Measurements from ENCODE around the gene BTBD9.

Gene BTBD9

DNA sequence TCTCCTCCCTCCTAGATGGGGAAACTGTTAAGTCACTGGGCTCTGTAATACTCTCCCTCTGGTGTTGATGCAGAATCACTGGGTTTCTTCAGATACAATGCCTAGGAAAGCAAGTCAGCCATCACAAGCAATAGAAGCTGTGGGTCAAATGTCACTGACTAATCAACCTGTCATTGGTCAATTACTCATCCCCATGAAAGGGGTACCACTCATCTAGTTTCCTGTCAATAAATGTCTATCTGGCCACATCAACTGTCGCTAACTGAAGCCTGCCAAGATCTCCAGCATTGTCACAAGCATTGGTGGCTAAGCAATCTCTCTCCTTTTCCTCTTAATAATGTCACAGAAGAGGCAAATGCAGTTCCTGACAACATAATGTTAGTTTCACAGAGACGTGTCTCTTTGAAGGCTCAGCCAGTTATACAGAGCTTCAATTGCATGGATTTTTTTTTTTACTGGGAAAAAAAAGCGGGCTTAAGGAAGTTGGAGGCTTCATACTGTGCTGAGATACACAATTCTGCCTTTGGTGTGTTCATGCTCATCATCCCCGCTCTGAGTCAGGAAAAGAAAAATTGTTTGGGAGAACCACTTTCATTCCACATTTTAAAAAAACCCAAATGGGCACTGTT is 355.9 kb downstream of the BTBD9 start:
- no peak for DNase-seq (ENCODE audit: low read depth)

DNA sequence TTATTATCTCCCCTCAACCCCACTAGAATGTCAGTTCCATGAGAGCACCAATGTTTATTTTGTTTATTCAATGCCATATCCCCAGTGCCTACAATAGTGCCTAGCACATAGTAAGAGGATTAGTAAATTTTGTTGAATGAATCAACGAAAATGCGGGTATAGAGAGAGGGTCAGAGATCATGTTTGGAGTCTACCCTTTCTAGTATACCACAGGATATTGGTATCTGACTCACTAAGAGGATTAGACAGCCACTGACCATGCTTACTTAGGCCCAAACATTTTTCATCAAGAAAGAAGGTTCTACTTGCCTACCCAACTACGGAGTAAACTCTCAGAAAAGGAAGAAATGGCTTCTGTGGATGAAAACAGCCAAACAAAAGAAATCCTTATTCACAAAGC is 356.8 kb downstream of the BTBD9 start:
- DNase-seq (ENCODE audit: low read depth): no peak

GRCh38 chr6:38281126-38281525 is 358.6 kb downstream of the BTBD9 start:
- no peak for DNase-seq (ENCODE audit: low read depth)

DNA sequence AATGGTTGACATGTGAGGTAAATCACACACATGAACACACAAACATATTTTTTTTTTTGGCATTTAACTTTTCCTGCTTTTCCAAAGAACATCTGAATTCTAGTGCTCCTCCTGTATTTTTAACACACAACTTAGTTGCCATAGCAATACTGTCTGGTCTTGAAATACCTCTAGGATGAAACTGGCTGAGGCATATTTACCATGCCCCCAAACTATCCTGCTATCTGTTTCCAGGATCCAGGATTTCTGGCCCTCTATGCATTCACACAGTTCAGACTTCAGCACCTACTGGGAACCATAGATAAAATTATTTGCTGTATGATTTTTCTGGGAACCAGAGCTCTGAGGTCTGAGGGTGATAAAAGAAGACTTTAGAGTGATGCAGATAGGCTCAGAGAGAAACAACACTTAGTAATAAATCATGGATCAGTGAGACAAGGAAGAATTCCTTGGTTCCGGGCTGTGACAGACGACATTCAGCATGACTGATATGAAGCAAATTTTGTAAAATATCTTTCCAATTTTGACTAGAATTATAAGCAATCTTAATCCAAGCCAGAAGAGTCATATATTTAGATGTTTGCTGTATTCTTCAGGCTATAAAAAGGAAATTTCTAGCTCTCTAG is 359.7 kb downstream of the BTBD9 start:
- DNase-seq (ENCODE audit: low read depth): no peak

- no peak for DNase-seq (ENCODE audit: low read depth)
Observed at GRCh38 chr6:38279423-38279822, 360.3 kb downstream of the BTBD9 start.

- DNase-seq (ENCODE audit: low read depth): no peak
Observed at GRCh38 chr6:38273325-38273724, 366.4 kb downstream of the BTBD9 start.

DNA sequence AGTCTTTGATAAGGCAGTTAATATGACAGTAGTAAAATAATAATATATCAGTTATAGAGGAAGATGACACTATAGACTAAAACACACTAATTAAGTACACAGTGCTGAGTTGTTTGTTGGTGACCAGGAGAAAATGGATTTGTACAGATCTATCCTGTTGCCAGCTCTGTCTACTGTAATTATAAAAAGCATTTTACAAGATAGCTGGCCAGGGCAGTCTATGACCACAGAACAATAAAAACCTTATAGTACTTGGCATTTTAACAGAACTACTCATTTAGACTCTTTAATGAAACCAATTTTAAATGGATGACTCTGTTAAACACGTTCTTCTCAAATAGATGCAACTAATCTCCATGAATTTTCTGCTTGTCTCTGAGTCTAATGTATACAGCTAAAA is 367.5 kb downstream of the BTBD9 start:
- DNase-seq (ENCODE audit: low read depth): no peak

DNA sequence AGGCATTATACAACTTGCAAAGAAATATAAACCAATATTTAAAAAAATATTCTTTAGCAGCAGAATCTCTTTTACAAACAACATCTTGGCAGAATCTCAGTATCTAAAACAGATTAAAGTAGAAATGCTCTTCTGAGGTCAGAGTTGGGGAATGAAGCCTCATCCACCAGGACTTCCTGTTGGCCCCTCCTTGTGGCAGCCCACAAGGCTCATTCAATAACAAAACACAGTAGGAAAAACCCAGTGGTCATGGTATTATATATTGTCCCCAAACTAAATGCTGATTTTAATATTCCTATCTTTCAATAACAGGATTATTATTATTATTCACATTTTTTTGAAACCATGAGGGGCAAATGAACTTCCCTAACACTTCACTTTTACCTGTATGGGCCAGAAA is 368.6 kb downstream of the BTBD9 start:
- no peak for DNase-seq (ENCODE audit: low read depth)

GRCh38 chr6:38270367-38270766 is 369.4 kb downstream of the BTBD9 start:
- DNase-seq (ENCODE audit: low read depth): no peak

GRCh38 chr6:38269461-38270172 is 370.1 kb downstream of the BTBD9 start:
- no peak for DNase-seq (ENCODE audit: low read depth)

DNA sequence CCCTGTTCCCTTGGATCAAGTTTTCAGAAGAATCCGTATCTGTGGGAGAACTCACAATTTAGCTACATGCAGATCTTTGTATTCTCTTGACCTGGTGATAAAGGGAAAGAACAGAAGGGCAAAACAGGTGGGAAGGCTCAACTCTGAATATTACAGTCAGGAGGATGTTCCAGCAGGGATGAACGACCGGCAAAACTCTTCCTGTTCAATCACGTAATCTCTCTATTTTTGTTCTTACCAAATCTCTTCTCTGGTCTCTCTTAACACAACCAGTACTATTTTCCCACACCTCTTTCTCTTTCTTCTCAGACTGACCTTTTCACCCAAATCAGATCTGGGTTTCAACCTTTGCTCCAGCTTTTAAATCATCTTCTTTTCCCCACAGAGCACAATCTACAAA is 371.4 kb downstream of the BTBD9 start:
- no peak for DNase-seq (ENCODE audit: low read depth)

DNA sequence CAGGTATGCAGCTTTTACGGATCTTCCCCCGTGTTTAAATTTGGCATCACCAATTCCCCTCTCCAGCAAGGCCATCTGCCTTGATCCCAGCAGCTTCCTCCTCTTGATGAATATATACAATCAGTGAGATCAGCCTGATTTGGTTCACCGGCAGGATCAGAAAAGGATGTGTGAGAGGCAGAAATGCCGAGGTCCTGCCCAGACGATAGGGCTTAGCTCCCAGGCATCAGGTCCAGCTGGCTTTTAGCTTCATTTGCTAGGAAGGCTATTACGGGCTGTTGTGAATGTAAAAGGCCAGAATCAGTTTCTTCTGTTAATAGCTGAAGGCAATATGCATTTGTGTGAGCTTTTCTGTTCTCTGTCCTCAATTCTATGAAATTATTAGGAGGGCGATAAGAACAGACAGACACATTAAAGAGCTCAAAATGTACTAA is 372.8 kb downstream of the BTBD9 start:
- no peak for DNase-seq (ENCODE audit: low read depth)

DNA sequence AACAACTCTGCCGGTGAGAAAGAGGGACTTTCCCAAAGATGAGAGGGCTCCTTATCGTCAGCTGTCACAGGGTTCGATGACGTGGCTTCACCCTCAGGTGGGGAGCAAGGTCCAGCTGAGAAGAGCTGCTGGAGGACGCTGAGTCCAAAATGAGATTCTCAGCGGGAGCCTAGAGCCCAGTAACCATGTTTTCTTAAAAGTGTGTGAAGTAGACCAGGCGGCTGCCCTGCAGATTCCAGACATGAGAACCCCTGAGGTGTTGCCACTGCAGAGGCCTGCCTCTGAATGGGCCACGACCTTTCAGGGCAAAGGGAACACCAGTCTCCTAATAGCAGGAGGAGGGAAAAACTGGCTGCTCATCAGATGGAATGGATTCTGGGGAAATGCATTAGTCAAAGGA is 375.1 kb downstream of the BTBD9 start:
- no peak for DNase-seq (ENCODE audit: low read depth)

DNA sequence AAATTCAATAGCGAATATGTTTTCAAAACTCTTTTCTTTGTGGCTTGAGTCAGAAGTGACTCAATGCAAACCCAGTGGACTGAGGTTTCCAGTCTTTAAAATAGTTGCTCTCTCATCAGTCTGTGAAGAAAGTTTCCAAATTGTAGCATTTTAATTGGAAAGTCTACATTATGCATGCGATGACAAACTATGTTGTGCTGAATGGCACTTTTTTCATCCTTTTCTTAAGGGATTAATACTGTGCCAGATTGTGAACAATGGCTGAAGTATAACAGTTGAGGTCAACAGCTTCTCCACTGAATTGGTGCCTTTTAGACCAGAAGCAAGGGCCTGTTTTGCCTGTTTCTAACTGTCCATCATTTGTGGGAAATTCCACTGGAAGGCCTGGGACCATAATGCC is 377.1 kb downstream of the BTBD9 start:
- DNase-seq (ENCODE audit: low read depth): no peak

DNA sequence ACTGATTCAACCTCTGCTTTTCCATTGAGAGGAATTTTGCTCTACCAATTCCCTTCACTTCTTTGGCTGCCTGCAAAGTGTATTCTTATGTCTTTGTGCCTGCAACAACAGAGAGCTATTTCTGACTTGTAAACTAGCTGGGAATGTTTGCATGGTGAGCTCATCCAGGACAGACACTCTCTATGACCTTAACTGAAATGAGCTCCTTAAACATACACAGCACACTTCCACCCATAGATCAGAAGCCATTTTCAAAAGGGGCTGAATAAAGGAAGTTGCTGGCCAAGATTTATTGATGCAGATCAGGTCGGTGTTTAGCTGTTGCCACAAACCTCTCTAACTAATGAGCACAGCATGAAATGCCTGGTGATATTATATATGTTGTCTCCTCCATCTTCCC is 377.7 kb downstream of the BTBD9 start:
- DNase-seq (ENCODE audit: low read depth): no peak

DNA sequence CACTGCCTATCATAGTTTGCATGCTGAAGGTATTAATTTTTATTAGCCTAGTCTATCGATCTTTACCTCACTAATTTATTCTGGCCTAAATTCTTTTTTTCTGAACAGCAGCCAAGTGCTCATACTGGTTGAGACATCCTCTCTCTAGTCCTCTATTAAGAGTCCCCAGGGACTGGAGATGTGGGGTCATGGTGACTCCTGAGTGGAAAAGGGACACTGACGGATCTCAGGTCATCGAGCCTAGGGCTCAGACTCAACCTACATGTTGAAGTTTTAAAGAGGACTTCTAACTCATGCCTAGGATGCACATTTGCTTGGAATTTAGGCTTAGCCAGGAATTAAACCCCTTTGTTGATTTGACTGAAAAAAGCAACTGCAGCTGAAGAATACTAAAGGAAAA is 378.1 kb downstream of the BTBD9 start:
- DNase-seq (ENCODE audit: low read depth): no peak

DNA sequence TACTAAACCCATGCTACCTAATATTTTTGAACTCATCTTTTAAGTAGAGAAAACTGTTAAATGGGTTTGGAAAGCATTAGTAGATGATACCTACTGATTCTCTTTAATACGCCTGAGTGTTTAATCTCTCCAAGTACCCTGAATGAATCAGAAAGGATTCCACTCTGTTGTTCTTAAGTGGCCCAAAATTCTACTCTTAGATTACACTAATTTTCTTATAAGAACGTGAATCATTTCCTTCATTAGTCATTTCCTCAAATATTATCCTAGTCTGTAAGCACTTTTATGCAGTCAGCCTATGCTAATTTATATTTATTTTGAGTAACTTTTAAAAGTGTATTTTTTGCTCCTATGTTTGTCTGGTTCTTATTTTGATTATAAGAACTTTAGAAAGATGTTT is 380.0 kb downstream of the BTBD9 start:
- no peak for DNase-seq (ENCODE audit: low read depth)

DNA sequence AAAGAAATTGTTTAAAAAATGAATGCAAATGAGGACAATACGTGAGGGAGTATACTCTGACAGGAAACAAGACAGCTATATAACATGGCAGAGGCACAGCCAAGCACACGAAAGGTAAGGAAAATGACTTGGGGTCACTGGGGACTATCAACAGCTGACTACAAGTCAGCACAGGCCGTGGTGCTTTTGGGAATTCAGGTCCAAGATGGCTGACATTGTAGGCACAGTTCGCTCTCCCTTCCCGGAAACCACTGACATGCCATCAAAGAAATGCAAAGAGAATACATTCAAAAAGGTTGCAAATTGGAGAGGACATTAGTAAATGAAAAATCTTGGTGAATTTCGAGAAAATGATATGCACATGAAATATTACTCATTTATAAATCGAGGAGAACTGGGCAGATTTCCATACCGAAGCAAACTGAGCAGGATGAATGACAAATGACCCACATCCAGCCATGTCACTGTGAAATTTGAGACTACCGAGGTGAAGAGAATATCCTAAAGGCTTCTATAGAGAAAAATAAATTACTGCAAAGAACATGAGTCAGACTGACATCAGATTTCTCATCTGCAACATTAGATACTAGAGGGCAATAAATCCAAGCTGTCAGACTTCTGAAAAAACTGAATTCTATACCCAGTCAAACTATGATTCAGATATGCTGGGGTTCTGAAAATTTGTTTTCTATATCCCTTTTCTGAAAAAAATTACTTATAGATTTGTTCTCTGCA is 391.1 kb downstream of the BTBD9 start:
- no peak for DNase-seq (ENCODE audit: low read depth)

- no peak for DNase-seq (ENCODE audit: low read depth)
Observed at GRCh38 chr6:38245295-38245694, 394.4 kb downstream of the BTBD9 start.

DNA sequence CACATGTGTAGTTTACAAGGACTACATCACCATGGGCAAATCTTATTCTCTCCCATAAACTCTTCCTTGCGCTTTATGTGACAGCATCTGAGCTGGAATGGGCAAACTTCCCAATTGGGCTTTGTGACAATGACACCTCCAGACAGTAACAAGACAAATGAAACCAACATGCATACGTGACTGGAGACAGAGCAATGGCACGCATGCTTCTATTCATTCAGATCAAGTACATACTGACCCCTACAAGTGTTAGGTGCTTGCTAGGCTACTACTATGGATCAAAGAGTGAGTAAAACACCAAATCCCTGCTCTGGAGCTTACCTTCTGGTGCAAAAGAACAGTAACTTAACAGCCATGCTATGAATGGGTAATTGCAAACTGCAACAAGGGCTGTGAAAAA is 394.9 kb downstream of the BTBD9 start:
- no peak for DNase-seq (ENCODE audit: low read depth)

- no peak for DNase-seq (ENCODE audit: low read depth)
Observed at GRCh38 chr6:38241200-38241871, 398.4 kb downstream of the BTBD9 start.

GRCh38 chr6:38239719-38240451 is 399.8 kb downstream of the BTBD9 start:
- no peak for DNase-seq (ENCODE audit: low read depth)
